Stomach (tissue), 4 donors: Measurements from ENCODE around the gene ARL17B.
"Not testable (repeated sequence)": the region's sequence is repeated elsewhere in the genome, so short reads cannot be mapped to it uniquely, and the experiment has no call there.

Experiments
- POLR2A ChIP-seq, 4 donors: fragments of 450-650 bp; IDR thresholded peaks; one replicate each; pipeline ENCODE4 v1.6.1; 2016; ENCODE audit warnings: antibody characterized with exemption in 4 of 4, control low read depth in 2 of 4, mild to moderate bottlenecking in 1 of 4, moderate library complexity in 1 of 4
- POLR2AphosphoS5 ChIP-seq, 3 donors: sonication (generic); formaldehyde crosslinking; IDR thresholded peaks; one replicate each; pipeline ENCODE4 v1.6.1; 2016; ENCODE audit warnings: antibody characterized with exemption in 3 of 3
- TF ChIP-seq, protein P1 (sequence below), 7 experiments: fragments of 450-650 bp in 4 of 7; fragments of 200-600 bp in 3 of 7; sonication (generic) in 3 of 7; IDR thresholded peaks; one replicate each; pipeline ENCODE4 v1.5.1; 2016 to 2019; ENCODE audit warnings: antibody characterized with exemption in 7 of 7, control low read depth in 2 of 7, mild to moderate bottlenecking in 1 of 7

DNA sequence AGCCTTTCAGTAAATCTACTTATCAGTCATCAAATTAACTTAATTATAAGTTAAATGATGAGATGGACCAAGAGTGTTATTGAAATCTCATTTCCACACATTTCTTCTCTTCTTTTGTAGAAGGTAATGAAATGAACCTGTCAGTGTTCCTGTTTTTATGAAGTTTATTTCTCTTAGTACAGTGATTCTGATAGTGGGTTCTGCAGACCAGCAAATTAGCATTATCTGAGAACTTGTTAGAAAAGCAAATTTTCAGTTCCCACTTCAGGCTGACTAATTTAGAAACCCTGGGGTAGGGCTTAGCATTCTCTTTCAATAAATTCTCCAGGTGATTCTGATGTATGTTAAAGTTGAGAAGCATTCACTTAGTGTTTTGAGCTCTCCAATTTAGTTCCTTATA lies 23.9 kb upstream of the ARL17B start:
- TF ChIP-seq, protein P1, sequence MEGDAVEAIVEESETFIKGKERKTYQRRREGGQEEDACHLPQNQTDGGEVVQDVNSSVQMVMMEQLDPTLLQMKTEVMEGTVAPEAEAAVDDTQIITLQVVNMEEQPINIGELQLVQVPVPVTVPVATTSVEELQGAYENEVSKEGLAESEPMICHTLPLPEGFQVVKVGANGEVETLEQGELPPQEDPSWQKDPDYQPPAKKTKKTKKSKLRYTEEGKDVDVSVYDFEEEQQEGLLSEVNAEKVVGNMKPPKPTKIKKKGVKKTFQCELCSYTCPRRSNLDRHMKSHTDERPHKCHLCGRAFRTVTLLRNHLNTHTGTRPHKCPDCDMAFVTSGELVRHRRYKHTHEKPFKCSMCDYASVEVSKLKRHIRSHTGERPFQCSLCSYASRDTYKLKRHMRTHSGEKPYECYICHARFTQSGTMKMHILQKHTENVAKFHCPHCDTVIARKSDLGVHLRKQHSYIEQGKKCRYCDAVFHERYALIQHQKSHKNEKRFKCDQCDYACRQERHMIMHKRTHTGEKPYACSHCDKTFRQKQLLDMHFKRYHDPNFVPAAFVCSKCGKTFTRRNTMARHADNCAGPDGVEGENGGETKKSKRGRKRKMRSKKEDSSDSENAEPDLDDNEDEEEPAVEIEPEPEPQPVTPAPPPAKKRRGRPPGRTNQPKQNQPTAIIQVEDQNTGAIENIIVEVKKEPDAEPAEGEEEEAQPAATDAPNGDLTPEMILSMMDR (IDR thresholded peaks at IDR 0.05) = not testable (repeated sequence)
- not testable (repeated sequence) for TF ChIP-seq POLR2A, POLR2AphosphoS5 (IDR thresholded peaks at IDR 0.05)
